ENCODE results near the gene PFDN5. TPM values are rescaled to one million over a fixed set of nuclear protein-coding genes. Genes with fewer than 3 reads are reported as not detected.

PFDN5 gene
- polyA plus RNA-seq, 1 experiment, result 965 TPM

GRCh38 chr12:53320352-53321195 is 25.2 kb downstream of the PFDN5 start:
- Histone ChIP-seq H3K4me3 (ENCODE audit: low read depth, low read length) (peak overlapping the region; percentile 88), H3K27me3 (ENCODE audit: control insufficient read depth, insufficient read depth, low read length) (no peaks in the 10 kb centered on the region), H3K36me3 (ENCODE audit: control insufficient read depth, insufficient read depth, low read length) (no peaks in the 10 kb centered on the region; the same call in 1 of the 2 replicates)
- CTCF ChIA-PET, result interaction anchor here (0.7 to 12.8 kb wide), 38 partner anchors 7 to 224 kb away, joined by 3 to 210 read pairs (median 5); partner anchors contain the start of genes AMHR2, MAP3K12, MYG1 and PFDN5
- no peak for TF ChIP-seq CTCF (IDR thresholded peaks at IDR 0.05; ENCODE audit: insufficient read depth, low read depth, low read length)
- POLR2A ChIA-PET, result interaction anchor here (0.6 to 1.1 kb wide), 4 partner anchors 22 to 159 kb away, joined by 3 to 7 read pairs (median 4); no protein-coding TSS in a partner anchor
- no peak for DNase-seq (ENCODE audit: low read depth)

- no peaks in the 10 kb centered on the region; the same call in 1 of the 2 replicates for H3K36me3 ChIP-seq (ENCODE audit: control insufficient read depth, insufficient read depth, low read length)
- no peak for DNase-seq (ENCODE audit: low read depth)
- no peaks in the 10 kb centered on the region; the same call in 1 of the 2 replicates for H3K27me3 ChIP-seq (ENCODE audit: control insufficient read depth, insufficient read depth, low read length)
- H3K4me3 ChIP-seq (ENCODE audit: low read depth, low read length), result peak overlapping the region; percentile 63
- POLR2A ChIA-PET, result interaction anchor here (0.7 to 1.2 kb wide), 2 partner anchors 11 to 26 kb away, joined by 3 read pairs; no protein-coding TSS in a partner anchor
- CTCF ChIA-PET, result interaction anchor here (0.7 to 12.8 kb wide), 20 partner anchors 8 to 194 kb away, joined by 3 to 210 read pairs (median 6); partner anchors contain the start of genes PRR13 and TARBP2
- no peak for TF ChIP-seq CTCF (IDR thresholded peaks at IDR 0.05; ENCODE audit: insufficient read depth, low read depth, low read length)
Observed at GRCh38 chr12:53324113-53324778, 28.9 kb downstream of the PFDN5 start.

GRCh38 chr12:53324779-53325510 is 29.6 kb downstream of the PFDN5 start:
- H3K4me3 ChIP-seq (ENCODE audit: low read depth, low read length), result peak overlapping the region; percentile 63
- CTCF ChIA-PET, result interaction anchor here (0.6 to 12.8 kb wide), 25 partner anchors 9 to 457 kb away, joined by 3 to 210 read pairs (median 4); partner anchors contain the start of genes PFDN5 and PRR13
- peak; percentile 86 for TF ChIP-seq CTCF (IDR thresholded peaks at IDR 0.05; ENCODE audit: insufficient read depth, low read depth, low read length)

GRCh38 chr12:53325511-53326061 is 30.2 kb downstream of the PFDN5 start:
- Histone ChIP-seq H3K4me3 (ENCODE audit: low read depth, low read length) (peak overlapping the region; percentile 63), H3K36me3 (ENCODE audit: control insufficient read depth, insufficient read depth, low read length) (no peaks in the 10 kb centered on the region), H3K27me3 (ENCODE audit: control insufficient read depth, insufficient read depth, low read length) (peaks cover 2% of the 10 kb centered on the region)
- POLR2A ChIA-PET, result interaction anchor here (0.6 to 0.7 kb wide), 2 partner anchors 27 to 96 kb away, joined by 3 read pairs; no protein-coding TSS in a partner anchor
- DNase-seq (ENCODE audit: low read depth), result no peak
- TF ChIP-seq CTCF (IDR thresholded peaks at IDR 0.05; ENCODE audit: insufficient read depth, low read depth, low read length), result no peak
- CTCF ChIA-PET, result interaction anchor here (0.6 to 12.8 kb wide), 22 partner anchors 9 to 456 kb away, joined by 3 to 210 read pairs (median 5); partner anchors contain the start of gene PFDN5

More at GRCh38 chr12:53324779-53325510, 29.6 kb downstream of the PFDN5 start:
- POLR2A ChIA-PET, result interaction anchor here (0.6 to 1.2 kb wide), 3 partner anchors 27 to 96 kb away, joined by 3 read pairs; no protein-coding TSS in a partner anchor
- peak; percentile 55 for DNase-seq (ENCODE audit: low read depth)
- Histone ChIP-seq H3K27me3 (ENCODE audit: control insufficient read depth, insufficient read depth, low read length) (no peaks in the 10 kb centered on the region; the same call in 1 of the 2 replicates), H3K36me3 (ENCODE audit: control insufficient read depth, insufficient read depth, low read length) (no peaks in the 10 kb centered on the region; the same call in 1 of the 2 replicates)
